Panc1 (cell line): ENCODE data around the gene UTF1. TPM values are rescaled to one million over a fixed set of nuclear protein-coding genes. Genes with fewer than 3 reads are reported as not detected.
A peak's percentile ranks its signal among the peaks of the same experiment; 100 is the strongest.

ENCODE experiments used
- ATAC-seq: fragments of 200-7000 bp; cut with Tn5 transposase; 2 replicates; pipeline ENCODE4 v1.9.1; 2020; ENCODE audit warnings: mild to moderate bottlenecking, moderate library complexity
- BruUV-seq: library from RNA; stranded (reverse); fragments of 400-500 nt; replicated peaks from 2 replicates; lab custom pipeline; 2021; lab: Mats Ljungman, UMichigan
- CTCF ChIA-PET: fragments of 300-600 bp; sonication (Branson Sonifier 250); formaldehyde crosslinking; loops from one replicate; lab custom pipeline; 2022; ENCODE audit warnings: antibody characterized with exemption; lab: Charles Lee
- POLR2A ChIA-PET: fragments of 300-600 bp; sonication (Branson Sonifier 250); formaldehyde crosslinking; loops from one replicate; lab custom pipeline; 2022; ENCODE audit warnings: antibody characterized with exemption; lab: Charles Lee
- DNase-seq: peaks from one replicate; pipeline ENCODE4 v3.0.0-alpha.2; 2010; ENCODE audit warnings: low read depth, low spot score
- H3K27ac ChIP-seq: 2 replicates; pipeline ENCODE4 v1.5.1; 2011; ENCODE audit warnings: mild to moderate bottlenecking, low read length, inconsistent platforms
- H3K27me3 ChIP-seq: fragments of 200-500 bp; sonication (Bioruptor generic); 2 replicates; pipeline ENCODE4 v1.6.0; 2014; ENCODE audit warnings: low read length, inconsistent platforms; ENCODE audit not compliant: control insufficient read depth, insufficient read depth
- H3K36me3 ChIP-seq: fragments of 200-500 bp; sonication (Bioruptor generic); 2 replicates; pipeline ENCODE4 v1.5.1; 2014; ENCODE audit warnings: inconsistent platforms, mild to moderate bottlenecking, low read length, moderate library complexity; ENCODE audit not compliant: control insufficient read depth, insufficient read depth
- H3K4me1 ChIP-seq: 2 replicates; pipeline ENCODE4 v1.5.1; 2011; ENCODE audit warnings: inconsistent platforms, mild to moderate bottlenecking, low read length, moderate library complexity; ENCODE audit not compliant: control insufficient read depth, insufficient read depth
- H3K4me3 ChIP-seq, 2 experiments: 2 replicates each; pipeline ENCODE4 v1.5.1; 2011 to 2012; ENCODE audit warnings: low read depth in 2 of 2, low read length in 2 of 2, mild to moderate bottlenecking in 2 of 2, inconsistent platforms in 1 of 2, moderate library complexity in 1 of 2
- H3K9me3 ChIP-seq: fragments of 200-500 bp; sonication (Bioruptor generic); 2 replicates; pipeline ENCODE4 v1.5.1; 2014; ENCODE audit warnings: low read depth, mild to moderate bottlenecking, inconsistent platforms, low read length, moderate library complexity; ENCODE audit not compliant: control insufficient read depth, insufficient read depth
- CTCF ChIP-seq: fragments of 450-650 bp; IDR thresholded peaks from 2 replicates; pipeline ENCODE4 v1.5.1; 2017; ENCODE audit warnings: mild to moderate bottlenecking
- POLR2AphosphoS5 ChIP-seq: IDR thresholded peaks from 2 replicates; pipeline ENCODE4 v1.6.1; 2012; ENCODE audit warnings: mild to moderate bottlenecking, low read depth, low read length, moderate library complexity
- REST ChIP-seq, 2 experiments: IDR thresholded peaks; 2 replicates each; pipeline ENCODE4 v1.6.1; 2011 to 2012; ENCODE audit warnings: low read depth in 2 of 2, control low read depth in 1 of 2, low read length in 1 of 2, mild to moderate bottlenecking in 1 of 2, moderate library complexity in 1 of 2; ENCODE audit not compliant: insufficient read depth in 1 of 2
- SIN3A ChIP-seq: IDR thresholded peaks from 2 replicates; pipeline ENCODE4 v1.6.1; 2012; ENCODE audit warnings: low read depth, mild to moderate bottlenecking, low read length, moderate library complexity, borderline replicate concordance; ENCODE audit not compliant: insufficient read depth
- TCF7L2 ChIP-seq: IDR thresholded peaks from 2 replicates; pipeline ENCODE4 v1.6.1; 2011; ENCODE audit warnings: mild to moderate bottlenecking, low read depth, low read length, inconsistent platforms
- in situ Hi-C: cut with HindIII; loops from 2 replicates; pipeline ENCODE4 v1.10.0; 2016; ENCODE audit warnings: low sequenced_read_pairs, low pct_unique_long_range_greater_than_20kb
- intact Hi-C: fragments of 100-400 bp; cut with micrococcal nuclease; formaldehyde crosslinking; loops from one replicate; pipeline ENCODE4 v1.10.0; 2022; ENCODE audit not compliant: unreplicated experiment
- total RNA-seq: library from RNA; stranded (reverse); gene quantifications from one replicate; pipeline ENCODE4 v1.2.1, GENCODE V29; 2021; ENCODE audit not compliant: unreplicated experiment

UTF1 gene
- total RNA-seq, 1 experiment from 2014 or later: not detected

- Histone ChIP-seq H3K9me3 (no peaks in the 10 kb centered on the region), H3K27me3 (no peaks in the 10 kb centered on the region), H3K4me3 (no peak overlapping the region), H3K4me1 (peaks cover 31% of the 10 kb centered on the region), H3K27ac (no peak overlapping the region), H3K36me3 (no peaks in the 10 kb centered on the region)
- intact Hi-C loops (no loop called here), in situ Hi-C loops (no loop called here)
- CTCF ChIA-PET: no interaction called here
- no peak for TF ChIP-seq REST (IDR thresholded peaks at IDR 0.05; ENCODE audit: insufficient read depth in 1 of 2, low read depth in 2 of 2, low read length in 1 of 2)
- TF ChIP-seq POLR2AphosphoS5: no peak
- no peak for TF ChIP-seq TCF7L2
- no peak for TF ChIP-seq SIN3A
- TF ChIP-seq CTCF: no peak
- POLR2A ChIA-PET: no interaction called here
- ATAC-seq (no peak), DNase-seq (no peak)
- BruUV-seq: no TSS peak
Measured at GRCh38 chr10:133255323-133255722, 25.3 kb downstream of the UTF1 start.

- Histone ChIP-seq H3K4me3 (peak overlapping the region; percentile 38 to 45), H3K36me3 (no peaks in the 10 kb centered on the region), H3K4me1 (peaks cover 44% of the 10 kb centered on the region), H3K9me3 (no peaks in the 10 kb centered on the region), H3K27ac (peak overlapping the region; percentile 4), H3K27me3 (no peaks in the 10 kb centered on the region)
- ATAC-seq (peak; percentile 76), DNase-seq (no peak)
- ChIA-PET POLR2A (interaction anchor here (0.5 kb wide), 1 partner anchor 47 kb away, joined by 5 read pairs; no protein-coding TSS in a partner anchor), CTCF (interaction anchor here (0.6 to 1.8 kb wide), 7 partner anchors 10 to 355 kb away, joined by 3 to 13 read pairs (median 5); no protein-coding TSS in a partner anchor)
- in situ Hi-C loops (no loop called here), intact Hi-C loops (no loop called here)
- no TSS peak for BruUV-seq
- TF ChIP-seq TCF7L2 (no peak), CTCF (peak; percentile 95), REST (IDR thresholded peaks at IDR 0.05; ENCODE audit: insufficient read depth in 1 of 2, low read depth in 2 of 2, low read length in 1 of 2) (no peak), SIN3A (no peak), POLR2AphosphoS5 (peak; percentile 61; the same call in 1 of the 2 replicates)
Measured at GRCh38 chr10:133257489-133258065, 27.6 kb downstream of the UTF1 start.
